Stimulated activated CD8-positive, alpha-beta memory T cell treated with anti-CD3 and anti-CD28 coated beads, Interleukin-2, amount 100 ng/mL, for 1 hour (primary cell): ENCODE data around the gene IFNA1.
"Not testable (repeated sequence)": the region's sequence is repeated elsewhere in the genome, so short reads cannot be mapped to it uniquely, and the experiment has no call there.

ENCODE experiments used
- DNase-seq, 2 donors: peaks; one replicate each; pipeline ENCODE4 v3.0.0-alpha.2; 2020; ENCODE audit warnings: low read depth in 2 of 2

IFNA1 gene

DNA sequence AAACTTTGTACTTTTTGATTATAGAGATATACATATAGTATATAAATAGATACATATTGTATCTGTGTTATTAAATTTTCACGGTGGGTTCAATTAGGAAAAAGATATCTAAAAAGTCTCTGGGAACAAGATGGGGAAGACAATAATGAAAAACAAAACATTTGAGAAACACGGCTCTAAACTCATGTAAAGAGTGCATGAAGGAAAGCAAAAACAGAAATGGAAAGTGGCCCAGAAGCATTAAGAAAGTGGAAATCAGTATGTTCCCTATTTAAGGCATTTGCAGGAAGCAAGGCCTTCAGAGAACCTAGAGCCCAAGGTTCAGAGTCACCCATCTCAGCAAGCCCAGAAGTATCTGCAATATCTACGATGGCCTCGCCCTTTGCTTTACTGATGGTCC, at the start of gene IFNA1:
Gene IFNA1 (plus strand): TSS at position 301 of the 400 bp plus-strand sequence. CDS start 69 bp downstream, at position 370.
- no peak for DNase-seq

DNA sequence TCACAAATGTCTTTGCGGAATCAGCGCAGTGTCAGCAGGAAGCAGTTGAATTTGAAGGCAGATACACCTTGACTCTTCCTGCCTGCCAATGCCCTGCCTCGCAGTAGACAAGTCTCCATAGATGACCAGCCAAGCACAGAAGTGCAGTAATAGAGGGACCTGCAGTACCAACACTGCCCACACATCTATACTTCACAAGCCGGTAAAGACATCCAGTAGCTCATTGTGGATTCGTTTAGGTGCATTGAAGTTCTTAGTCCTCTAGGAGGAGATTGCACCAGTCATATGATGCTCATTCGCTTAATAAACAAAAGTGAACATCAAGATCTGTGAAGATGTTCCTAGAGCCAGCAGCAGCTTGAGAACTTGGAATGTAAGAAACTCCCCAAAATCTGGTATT, 48.0 kb upstream of the IFNA1 start:
- DNase-seq, result no peak

DNA sequence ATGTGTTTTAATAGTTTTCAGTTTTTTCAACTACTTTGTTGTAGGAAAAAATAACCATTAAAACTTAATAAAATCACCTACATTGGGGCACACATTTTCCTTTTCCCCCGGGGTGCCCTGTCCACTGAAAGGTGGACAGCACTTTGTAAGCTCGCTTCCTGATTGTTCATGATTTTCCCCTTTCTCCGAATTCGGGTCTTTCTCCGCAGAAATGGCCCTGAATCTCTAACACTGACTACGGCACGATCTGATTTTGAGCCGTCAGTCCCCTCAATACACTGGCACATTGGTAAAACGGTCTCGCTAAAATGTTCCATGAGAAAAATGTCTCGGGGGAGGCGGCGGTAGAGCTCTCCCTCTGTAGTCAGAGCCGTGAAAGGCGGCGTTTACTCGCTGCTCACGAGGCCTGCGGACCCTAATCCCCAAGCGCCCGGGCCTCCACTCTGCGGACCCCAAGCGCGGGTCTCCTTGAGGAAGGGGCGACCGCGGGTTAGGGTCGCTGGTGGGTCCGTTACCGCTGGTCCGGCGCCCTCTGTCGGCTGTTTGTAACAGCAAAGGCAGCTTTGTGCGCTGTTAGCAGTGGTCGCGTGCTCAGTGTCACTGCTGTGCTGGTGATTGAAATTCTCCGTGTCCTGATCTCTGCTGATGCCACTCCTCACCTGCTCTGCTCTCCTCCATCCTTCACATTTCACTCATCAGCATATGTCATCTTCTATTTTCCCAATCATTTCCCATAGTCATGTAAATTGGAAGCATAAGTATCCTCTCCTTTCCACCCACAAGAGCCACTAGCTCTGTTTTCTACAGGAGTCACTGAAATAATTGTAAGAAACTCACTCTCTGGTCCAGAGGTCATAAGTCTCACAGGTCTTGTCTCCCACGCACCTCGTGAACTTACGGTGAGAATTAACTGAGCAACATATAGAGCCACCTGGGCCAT, 44.2 kb upstream of the IFNA1 start:
- DNase-seq, result peak; percentile 20 to 46

DNA sequence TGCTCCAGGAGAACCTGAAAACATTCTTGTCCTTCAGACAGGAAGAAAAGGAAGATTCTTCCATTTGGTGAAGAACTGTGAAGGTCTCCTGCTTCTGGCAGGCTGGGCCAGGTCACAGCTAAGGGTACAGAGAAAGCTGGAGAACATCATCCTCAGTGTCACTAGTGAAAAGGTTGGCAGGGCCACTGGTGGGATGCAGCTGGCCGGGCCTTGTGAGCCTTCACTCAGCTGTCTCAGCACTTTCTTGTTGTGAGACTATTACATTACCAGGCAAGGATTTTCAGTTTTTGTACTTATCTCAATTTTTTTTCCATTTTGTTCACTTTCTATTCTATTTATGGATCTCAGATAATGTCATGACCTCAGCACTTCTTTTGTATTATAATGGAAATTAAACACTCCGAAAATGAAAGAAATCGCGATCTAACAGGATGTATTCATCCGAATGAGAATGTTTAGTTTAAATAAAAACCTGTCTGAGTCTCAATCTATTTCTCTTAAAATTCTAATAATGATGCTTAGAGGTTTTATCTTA, 41.2 kb upstream of the IFNA1 start:
- DNase-seq, result no peak

DNA sequence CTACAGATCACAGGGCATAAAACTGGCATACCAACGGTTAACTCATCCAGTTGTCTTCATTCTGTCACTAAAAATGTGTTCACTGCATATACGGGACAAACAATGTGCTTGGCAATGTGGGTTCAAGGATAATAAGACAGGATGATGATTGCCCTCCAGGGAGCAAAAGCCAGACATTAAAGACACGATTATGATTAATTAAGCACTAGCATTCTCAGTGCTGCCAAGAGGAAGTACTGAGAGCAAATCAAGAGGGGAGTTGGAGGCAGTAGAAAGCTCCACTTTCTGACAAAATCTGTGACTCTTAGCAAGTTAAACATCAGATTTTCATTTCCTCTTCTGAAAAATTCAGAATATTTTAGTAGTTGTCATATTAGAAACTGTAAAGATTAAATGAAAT, 40.3 kb upstream of the IFNA1 start:
- no peak for DNase-seq

DNA sequence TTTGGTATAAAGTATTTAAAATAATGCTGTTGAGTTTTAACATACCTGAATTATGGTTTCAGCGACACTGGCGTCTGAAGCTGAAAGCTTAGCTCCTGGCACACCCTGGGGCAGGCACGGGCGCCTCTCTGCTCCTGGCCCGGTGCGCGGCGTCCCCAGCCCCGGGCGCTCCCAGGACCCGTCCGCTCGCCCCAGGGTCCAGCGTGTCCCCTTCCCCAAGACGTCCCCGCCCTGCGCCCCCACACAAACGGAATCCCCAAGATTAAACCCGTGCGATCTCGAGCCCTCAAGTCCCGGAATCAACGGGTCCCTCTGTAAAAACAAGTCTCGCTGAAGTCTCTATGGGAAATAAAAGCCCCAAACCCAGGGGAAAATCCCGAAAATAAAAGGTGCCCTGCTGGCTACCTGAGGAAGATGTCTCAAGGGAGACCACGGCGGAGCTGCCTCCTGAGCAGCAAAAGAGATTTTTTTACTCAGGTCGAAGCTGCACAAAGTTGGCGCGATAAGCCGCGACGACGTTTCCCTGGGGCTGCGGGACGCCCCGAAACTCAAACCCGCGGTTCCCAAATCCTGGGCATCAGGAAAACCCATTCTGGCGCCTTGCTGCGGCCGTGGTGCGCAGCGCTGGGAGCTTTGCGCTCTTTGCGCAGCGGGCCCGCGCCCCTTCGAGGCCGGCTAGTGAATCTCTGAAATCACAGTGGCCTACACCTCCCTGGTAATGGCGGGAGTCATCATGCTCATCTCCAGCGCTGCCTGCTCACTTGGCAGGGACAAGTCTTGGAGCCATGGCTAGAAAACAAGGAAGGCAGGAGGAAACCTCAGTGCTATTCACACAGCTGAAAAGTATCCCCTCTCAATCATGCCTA, 37.6 kb upstream of the IFNA1 start:
- no peak for DNase-seq

DNA sequence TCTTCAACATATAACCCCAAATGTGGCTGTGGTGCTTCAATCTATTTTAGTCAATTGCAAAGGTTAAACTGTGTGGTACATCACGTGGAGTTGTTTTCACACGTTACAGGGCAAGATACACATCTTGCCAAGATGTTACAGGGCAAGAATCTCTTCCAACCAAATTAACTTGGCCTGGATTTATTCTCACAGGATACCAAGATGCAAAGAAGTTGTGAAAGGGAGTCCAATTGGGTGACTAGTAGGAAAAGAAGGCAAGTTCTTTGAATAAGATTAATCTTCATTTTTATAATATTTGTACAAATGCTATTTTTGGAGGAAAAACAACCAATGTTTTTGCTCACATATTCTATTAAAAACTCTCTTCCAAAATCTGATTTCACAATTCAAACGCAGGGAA, 36.1 kb upstream of the IFNA1 start:
- DNase-seq, result no peak

DNA sequence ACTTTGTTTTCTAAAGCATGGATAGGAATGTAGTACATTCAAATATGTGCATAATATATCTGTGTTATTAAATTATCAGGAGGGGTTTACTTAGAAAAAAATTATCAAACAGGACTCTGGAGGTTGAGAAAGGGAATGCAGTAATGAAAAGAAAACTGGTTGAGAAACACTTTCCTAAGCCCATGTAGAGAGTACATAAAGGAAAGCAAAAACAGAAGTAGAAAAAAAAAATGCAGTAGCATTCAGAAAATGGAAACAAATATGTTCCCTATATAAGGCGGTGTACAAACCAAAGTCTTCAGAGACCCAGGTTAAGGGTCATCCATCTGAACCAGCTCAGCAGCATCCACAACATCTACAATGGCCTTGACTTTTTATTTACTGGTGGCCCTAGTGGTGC, 31.4 kb upstream of the IFNA1 start, which contains the start of gene IFNA8:
Gene IFNA8 (plus strand): TSS at position 301 of the 400 bp plus-strand sequence. CDS start 60 bp downstream, at position 361.
- no peak for DNase-seq

DNA sequence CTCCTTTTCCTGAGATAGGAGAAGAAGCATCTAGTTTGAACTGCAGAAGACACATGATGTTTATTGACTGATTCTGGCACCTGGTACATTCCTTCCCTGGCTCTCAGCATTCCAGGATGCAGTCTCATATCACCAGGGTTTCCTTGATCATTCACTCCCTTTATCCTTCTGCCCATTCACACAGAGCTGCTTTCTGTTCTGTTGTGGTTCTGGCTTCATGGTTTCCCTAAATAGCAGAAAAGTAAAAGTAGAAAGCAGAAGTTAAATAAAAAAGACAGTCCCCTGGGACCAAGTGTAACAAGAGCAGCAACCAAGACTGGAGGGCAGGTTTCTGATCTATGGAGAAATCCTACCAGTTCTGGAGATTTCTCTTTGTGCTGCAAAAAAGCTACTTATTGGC, 28.1 kb upstream of the IFNA1 start:
- DNase-seq, result no peak

DNA sequence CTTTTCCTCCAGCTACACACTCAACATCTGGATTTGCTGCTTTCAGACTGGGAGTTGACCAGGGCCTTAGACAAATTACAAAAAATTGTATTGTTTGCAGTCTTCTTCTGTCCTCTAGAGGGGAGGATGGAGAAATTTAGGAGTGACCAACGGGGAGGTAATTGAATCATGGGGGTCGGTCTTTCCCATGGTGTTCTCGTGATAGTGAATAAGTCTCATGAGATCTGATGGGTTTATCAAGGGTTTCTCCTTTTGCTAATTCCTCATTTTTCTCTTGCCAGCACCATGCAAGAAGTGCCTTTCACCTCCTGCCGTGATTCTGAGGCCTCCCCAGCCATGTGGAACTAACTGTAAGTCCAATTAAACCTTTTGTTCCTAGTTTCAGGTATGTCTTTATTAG, 27.1 kb upstream of the IFNA1 start:
- DNase-seq, result no peak

DNA sequence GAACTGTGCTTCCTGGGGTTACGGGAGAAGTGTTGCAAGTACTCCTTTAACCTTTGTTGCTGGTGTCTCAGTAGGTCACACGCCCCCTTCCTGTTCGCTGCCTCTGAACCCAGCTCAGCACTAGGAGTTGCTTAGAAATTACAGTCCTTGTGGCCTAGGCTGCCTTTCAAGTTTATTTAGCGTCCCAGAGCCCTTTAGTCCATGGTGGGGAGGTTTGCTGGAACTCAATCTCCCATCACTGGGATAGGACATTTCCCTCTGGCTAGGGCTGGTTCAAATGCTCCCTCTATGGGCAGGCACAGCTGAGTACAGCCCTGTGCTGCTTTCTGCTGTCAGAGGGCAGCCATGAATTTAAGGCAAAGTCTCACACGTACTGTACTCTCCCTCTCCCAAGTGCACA, 26.6 kb upstream of the IFNA1 start:
- DNase-seq, result no peak

DNA sequence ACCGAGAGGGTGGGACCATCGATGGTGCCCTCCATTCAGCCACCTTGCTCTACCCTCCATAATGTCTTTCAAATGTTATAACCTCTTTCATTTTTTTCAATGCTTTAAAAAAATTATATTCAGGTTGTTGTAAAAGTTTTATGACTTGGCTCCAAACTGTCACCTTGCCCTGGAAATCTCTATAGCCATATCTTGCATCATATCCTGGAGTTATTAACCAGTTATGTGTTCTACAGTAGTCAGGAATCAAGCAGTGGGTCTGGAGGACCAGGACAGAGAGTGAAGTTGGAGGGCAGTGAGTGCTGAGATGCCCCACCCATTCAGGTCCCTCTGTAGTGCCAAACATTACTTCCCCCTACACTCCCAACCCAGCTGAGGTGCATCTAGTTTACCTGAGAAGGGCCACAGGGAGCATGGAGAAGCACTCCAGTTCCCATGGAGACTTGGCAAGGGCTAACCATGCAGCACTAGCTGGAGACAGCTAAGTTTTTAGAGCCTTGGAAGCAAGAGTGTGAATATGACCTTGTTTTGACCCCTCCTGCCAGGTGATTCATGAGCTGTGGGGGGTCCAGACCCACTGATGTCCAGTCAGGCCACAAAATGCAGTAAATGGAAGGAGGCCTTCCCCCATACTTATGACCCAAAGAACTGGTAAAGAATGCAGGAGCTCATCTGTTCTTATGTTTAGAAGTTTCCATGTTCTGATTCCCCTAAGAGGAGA, 25.9 kb upstream of the IFNA1 start:
- no peak for DNase-seq

DNA sequence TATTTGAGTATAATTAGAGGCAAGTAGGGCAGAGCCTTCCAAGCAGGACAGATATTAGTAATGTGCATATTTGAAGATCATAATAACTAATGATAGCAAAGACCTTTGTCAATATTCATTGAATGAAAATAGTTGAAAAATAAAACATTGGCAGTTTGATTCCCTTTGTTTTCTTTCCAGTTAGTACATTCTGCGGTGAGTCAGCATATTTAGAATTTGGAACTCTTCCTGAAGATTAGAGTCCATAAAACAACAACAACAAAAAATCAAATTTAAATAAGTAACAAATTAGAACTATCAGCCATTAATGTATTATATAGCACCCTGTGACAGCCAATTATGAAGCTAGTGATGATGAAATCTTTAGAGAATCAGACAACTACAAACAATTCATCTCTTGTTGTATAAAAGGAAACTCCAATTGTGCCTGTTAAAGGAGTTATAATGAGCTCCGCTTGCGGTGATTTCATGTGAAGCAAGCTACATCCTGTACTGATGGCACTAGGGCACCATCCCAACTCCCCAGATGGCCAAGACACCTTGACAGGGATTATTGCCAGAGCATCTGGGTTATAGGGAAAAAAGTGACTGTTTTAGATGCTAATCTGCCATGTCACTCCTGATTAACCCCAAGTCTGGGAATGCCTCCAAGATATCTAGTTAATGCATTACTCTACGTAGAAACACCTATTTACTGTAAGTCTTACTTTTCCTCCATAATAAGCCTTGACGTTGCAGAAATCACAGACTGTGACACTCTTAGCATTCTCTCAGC, 24.6 kb upstream of the IFNA1 start:
- DNase-seq, result no peak

DNA sequence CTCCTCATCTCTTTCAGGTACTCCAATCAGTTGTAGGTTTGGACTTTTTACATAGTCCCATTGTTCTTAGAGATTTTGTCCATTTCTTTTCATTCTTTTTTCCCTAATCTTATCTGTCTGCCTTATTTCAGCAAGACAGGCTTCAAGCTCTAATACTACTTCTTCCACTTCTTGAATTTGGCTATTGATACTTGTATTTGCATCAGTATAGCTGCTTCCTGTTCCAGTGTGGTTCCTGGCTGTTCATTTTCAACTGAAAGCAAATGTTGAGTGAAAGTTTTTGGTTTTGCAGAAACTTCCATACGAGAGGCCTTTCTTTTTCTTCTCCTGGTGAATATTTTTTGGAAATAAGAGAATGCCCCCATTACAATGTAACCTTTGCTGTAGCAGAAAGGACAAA, 12.0 kb upstream of the IFNA1 start:
- DNase-seq, result no peak

DNA sequence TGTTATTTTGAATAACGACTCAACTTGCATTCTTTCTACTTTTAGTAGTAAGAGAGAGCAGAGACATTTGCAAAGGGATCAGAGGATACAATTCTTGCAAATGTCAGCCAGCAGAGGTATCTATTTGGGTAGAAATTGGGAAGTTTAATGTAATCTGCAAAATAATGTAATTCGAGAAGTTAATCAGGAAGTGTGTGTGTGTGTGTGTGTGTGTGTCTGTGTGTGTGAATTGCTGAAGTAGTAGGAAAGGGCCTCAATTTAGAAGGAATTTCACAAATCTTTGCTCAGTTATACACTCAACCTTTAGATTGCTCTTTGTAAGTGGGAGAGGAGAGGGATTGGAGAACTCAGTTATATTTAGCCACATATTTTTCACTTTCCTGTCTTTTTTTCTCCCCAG, 11.0 kb upstream of the IFNA1 start:
- DNase-seq, result no peak

DNA sequence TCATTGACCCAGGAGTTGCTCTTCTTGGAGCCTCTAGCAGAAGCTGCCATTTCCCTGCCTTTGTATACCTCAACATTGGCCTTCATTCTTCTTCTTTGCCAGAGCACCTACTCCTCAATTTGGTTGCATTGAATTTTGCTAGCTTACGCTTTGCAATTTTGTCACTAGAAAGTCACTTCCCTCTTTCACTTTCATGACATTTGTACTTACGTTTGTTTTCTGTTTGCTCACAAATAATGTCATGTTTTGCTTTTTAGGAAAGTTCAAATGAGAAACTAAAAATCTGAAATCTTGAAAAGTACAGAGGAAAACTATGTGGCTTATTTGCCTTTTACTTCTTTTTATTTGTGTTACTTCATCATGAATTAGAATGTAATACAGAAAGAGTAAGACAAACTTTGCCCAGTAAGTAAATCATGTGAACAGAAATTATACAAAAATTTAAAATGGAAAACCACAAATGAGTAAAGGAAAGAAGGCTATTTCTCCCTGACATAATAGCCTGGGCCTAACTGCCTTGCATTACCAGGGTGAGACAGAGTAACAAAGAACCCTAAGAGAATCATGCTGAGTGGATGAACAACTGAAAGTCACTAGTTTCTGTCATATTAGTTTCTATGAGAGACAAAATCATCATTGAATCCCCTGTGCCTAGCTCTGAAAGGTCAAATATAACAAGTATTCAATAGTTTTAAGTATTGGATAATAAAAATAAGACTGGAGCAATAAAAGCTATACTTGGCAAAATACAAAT, 7.4 kb upstream of the IFNA1 start:
- DNase-seq, result no peak

DNA sequence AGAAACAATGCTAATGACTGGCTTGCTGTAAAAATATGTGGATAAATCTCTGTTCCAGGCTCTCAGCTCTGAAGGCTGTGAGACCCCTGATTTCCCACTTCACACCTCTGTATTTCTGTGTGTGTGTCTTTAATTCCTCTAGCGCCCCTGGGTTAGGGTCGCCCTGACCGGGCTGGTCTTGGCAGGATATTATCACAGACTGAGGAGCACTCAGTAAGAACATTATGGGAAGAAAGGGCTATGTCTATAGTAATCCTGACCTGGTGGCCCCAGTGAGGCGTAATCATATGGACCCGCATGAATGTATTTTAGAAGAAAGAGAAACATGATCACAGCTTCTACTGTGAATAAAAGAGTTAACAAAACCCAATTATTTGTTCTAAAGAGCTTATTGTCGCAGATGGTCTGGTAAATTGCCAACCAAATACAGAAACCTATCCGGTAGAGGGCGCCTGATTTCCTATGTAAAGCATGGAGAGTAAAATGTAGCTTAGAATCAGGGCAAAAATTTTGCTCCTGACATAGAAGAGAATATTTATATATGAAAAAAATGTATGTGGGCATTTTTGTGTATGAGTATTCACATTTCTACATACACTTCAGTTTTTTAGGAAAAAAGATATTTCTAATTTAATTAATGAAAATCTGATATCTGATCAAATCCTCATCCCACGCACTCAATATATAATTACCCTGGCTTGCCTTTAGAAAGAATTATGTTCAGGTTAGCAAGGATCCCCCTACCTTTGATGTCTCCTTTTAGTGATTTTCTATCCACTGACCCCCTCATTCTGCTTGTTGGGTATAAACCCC, 5.8 kb upstream of the IFNA1 start:
- no peak for DNase-seq

DNA sequence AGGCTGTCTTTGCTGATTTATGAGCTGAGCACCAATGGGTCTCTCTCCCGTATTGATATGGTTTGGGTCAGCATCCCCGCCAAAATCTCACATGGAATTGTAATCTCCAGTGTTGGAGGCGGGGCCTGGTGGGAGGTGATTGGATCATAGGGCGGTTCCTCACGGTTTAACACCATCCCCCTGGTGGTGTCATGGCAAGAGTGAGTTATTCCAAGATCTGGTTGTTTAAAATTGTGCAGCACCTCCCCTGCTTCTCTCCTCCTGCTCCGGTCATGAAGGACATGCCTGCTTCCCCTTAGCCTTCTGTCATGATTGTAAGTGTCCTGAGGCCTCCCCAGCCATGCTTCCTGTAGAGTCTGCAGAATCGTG, 5.2 kb upstream of the IFNA1 start:
- not testable (repeated sequence) for DNase-seq

DNA sequence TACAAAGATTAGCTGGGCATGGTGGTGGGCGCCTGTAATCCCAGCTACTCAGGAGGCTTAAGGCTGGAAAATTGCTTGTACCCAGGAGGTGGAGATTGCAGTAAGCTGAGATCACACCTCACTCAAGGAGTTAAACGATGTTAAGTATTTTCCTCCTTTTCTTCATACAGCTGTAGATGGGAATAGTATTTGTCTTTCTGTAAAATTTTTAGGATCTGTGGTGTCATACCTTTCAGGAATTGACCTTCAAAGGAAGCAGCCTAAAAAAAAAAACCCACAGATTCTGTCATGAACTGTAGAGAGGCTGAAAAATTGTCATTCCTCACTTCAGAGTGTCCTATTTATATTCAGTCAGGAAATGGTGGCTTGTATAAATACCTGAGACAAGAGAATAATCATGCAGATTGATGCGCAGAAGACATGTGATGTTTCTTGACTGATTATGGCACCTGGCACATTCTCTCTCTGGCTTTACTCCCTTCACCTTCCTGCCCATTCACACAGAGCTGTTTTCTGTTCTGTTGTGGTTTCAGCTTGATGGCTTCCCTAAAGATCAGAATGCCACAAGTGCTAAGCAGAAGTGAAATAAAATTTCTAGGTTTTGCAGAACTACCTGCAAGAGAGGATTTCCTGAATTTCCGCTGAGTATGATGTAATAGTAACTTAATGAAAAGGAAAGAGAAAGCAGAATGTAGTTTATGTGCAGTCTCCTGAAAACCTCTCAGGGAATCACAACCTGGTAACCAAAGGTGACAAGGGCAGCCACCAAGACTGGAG, 3.8 kb downstream of the IFNA1 start:
- DNase-seq, result no peak
